Parathyroid adenoma (tissue), 2 donors: Measurements from ENCODE around the gene LAMC2.

ENCODE experiments used
- H2AFZ ChIP-seq: fragments of 300-600 bp; sonication (generic); one replicate; pipeline ENCODE4 v1.7.0; 2017; ENCODE audit warnings: antibody characterized with exemption, mild to moderate bottlenecking
- H3K27ac ChIP-seq: fragments of 300-600 bp; sonication (generic); one replicate; pipeline ENCODE4 v1.7.0; 2017
- H3K27me3 ChIP-seq: fragments of 300-600 bp; sonication (generic); one replicate; pipeline ENCODE4 v1.7.0; 2017; ENCODE audit warnings: low read length; ENCODE audit not compliant: control insufficient read depth, insufficient read depth
- H3K36me3 ChIP-seq: fragments of 300-600 bp; sonication (generic); one replicate; pipeline ENCODE4 v1.7.0; 2017; ENCODE audit warnings: low read length; ENCODE audit not compliant: control insufficient read depth, insufficient read depth
- H3K4me1 ChIP-seq: fragments of 300-600 bp; sonication (generic); one replicate; pipeline ENCODE4 v1.7.0; 2017; ENCODE audit warnings: control low read depth
- H3K4me2 ChIP-seq: fragments of 300-600 bp; sonication (generic); one replicate; pipeline ENCODE4 v1.7.0; 2017; ENCODE audit warnings: low read length
- H3K4me3 ChIP-seq: fragments of 300-600 bp; sonication (generic); one replicate; pipeline ENCODE4 v1.7.0; 2017; ENCODE audit warnings: low read depth, low read length
- H3K79me2 ChIP-seq: fragments of 300-600 bp; sonication (generic); one replicate; pipeline ENCODE4 v1.7.0; 2017; ENCODE audit warnings: control low read depth
- H3K9ac ChIP-seq: fragments of 300-600 bp; sonication (generic); one replicate; pipeline ENCODE4 v1.7.0; 2017; ENCODE audit warnings: mild to moderate bottlenecking
- H3K9me3 ChIP-seq: fragments of 300-600 bp; sonication (generic); one replicate; pipeline ENCODE4 v1.7.0; 2017; ENCODE audit warnings: low read length; ENCODE audit not compliant: control insufficient read depth
- CTCF ChIP-seq: fragments of 300-600 bp; sonication (generic); IDR thresholded peaks from one replicate; pipeline ENCODE4 v1.7.0; 2017; ENCODE audit warnings: antibody characterized with exemption, mild to moderate bottlenecking
- donor health status: primary hyperparathyroidism.

The LAMC2 gene

GRCh38 chr1:183142171-183142570 is 43.9 kb upstream of the LAMC2 start:
- no peak overlapping the region for H2AFZ ChIP-seq
- H3K9ac ChIP-seq: no peak overlapping the region
- no peak overlapping the region for H3K4me3 ChIP-seq
- H3K79me2 ChIP-seq: no peaks in the 10 kb centered on the region
- TF ChIP-seq CTCF: no peak
- H3K9me3 ChIP-seq: no peaks in the 10 kb centered on the region
- no peaks in the 10 kb centered on the region for H3K36me3 ChIP-seq
- no peak overlapping the region for H3K4me2 ChIP-seq
- no peak overlapping the region for H3K27ac ChIP-seq
- H3K4me1 ChIP-seq: no peaks in the 10 kb centered on the region
- no peaks in the 10 kb centered on the region for H3K27me3 ChIP-seq

- TF ChIP-seq CTCF: no peak
- H3K27ac ChIP-seq: no peak overlapping the region
These were observed 42.3 kb upstream of the LAMC2 start for GRCh38 chr1:183143576-183144315.

GRCh38 chr1:183144752-183145151 is 41.3 kb upstream of the LAMC2 start:
- TF ChIP-seq CTCF: no peak
- Histone ChIP-seq H3K79me2 (no peaks in the 10 kb centered on the region), H3K27ac (no peak overlapping the region), H2AFZ (no peak overlapping the region), H3K36me3 (no peaks in the 10 kb centered on the region), H3K4me2 (no peak overlapping the region), H3K4me3 (no peak overlapping the region), H3K27me3 (no peaks in the 10 kb centered on the region), H3K4me1 (no peaks in the 10 kb centered on the region), H3K9ac (no peak overlapping the region), H3K9me3 (no peaks in the 10 kb centered on the region)

More at GRCh38 chr1:183143576-183144315, 42.3 kb upstream of the LAMC2 start:
- Histone ChIP-seq H2AFZ (no peak overlapping the region), H3K9me3 (no peaks in the 10 kb centered on the region), H3K27me3 (no peaks in the 10 kb centered on the region), H3K79me2 (no peaks in the 10 kb centered on the region), H3K4me2 (no peak overlapping the region), H3K4me1 (no peaks in the 10 kb centered on the region), H3K4me3 (no peak overlapping the region), H3K9ac (no peak overlapping the region), H3K36me3 (no peaks in the 10 kb centered on the region)

- Histone ChIP-seq H3K36me3 (no peaks in the 10 kb centered on the region), H3K4me1 (no peaks in the 10 kb centered on the region), H3K9ac (no peak overlapping the region), H3K4me2 (no peak overlapping the region), H3K79me2 (no peaks in the 10 kb centered on the region), H3K9me3 (no peaks in the 10 kb centered on the region), H3K4me3 (no peak overlapping the region), H2AFZ (no peak overlapping the region), H3K27me3 (no peaks in the 10 kb centered on the region), H3K27ac (no peak overlapping the region)
- no peak for TF ChIP-seq CTCF
These were observed 38.3 kb upstream of the LAMC2 start for GRCh38 chr1:183147735-183148134.

GRCh38 chr1:183148599-183148998 is 37.5 kb upstream of the LAMC2 start:
- no peaks in the 10 kb centered on the region for H3K79me2 ChIP-seq
- no peak overlapping the region for H3K4me3 ChIP-seq
- no peak overlapping the region for H3K9ac ChIP-seq
- no peaks in the 10 kb centered on the region for H3K27me3 ChIP-seq
- TF ChIP-seq CTCF: no peak
- H2AFZ ChIP-seq: no peak overlapping the region
- H3K27ac ChIP-seq: no peak overlapping the region
- H3K9me3 ChIP-seq: no peaks in the 10 kb centered on the region
- no peak overlapping the region for H3K4me2 ChIP-seq
- H3K36me3 ChIP-seq: no peaks in the 10 kb centered on the region
- H3K4me1 ChIP-seq: no peaks in the 10 kb centered on the region
